Ascending aorta (tissue), 2 donors: ENCODE results near the gene ZNF750. TPM values are rescaled to one million over a fixed set of nuclear protein-coding genes. Genes with fewer than 3 reads are reported as not detected.

Experiments
- DNase-seq, 2 donors: peaks; one replicate each; pipeline ENCODE4 v3.0.0-alpha.2; 2019; ENCODE audit warnings: low spot score in 2 of 2
- H3K27ac ChIP-seq, 2 donors: fragments of 200-600 bp; sonication (generic); one replicate each; pipeline ENCODE4 v1.5.1; 2016 to 2017; ENCODE audit warnings: mild to moderate bottlenecking in 1 of 2
- H3K27me3 ChIP-seq: fragments of 200-600 bp; sonication (generic); one replicate; pipeline ENCODE4 v1.5.1; 2017
- H3K36me3 ChIP-seq, 2 donors: fragments of 200-600 bp; sonication (generic); one replicate each; pipeline ENCODE4 v1.5.1; 2016
- H3K4me1 ChIP-seq, 2 donors: fragments of 200-600 bp; sonication (generic); one replicate each; pipeline ENCODE4 v1.5.1; 2016 to 2017; ENCODE audit warnings: mild to moderate bottlenecking in 1 of 2
- H3K4me3 ChIP-seq, 2 donors: fragments of 200-600 bp; sonication (generic); one replicate each; pipeline ENCODE4 v1.5.1; 2016 to 2017; ENCODE audit warnings: mild to moderate bottlenecking in 1 of 2
- H3K9me3 ChIP-seq, 2 donors: fragments of 200-600 bp; sonication (generic); one replicate each; pipeline ENCODE4 v1.5.1; 2016
- CTCF ChIP-seq, 3 experiments: fragments of 200-600 bp in 2 of 3; fragments of 450-650 bp in 1 of 3; sonication (generic) in 2 of 3; IDR thresholded peaks; one replicate each; pipeline ENCODE4 v1.5.1; 2016 to 2019; ENCODE audit warnings: antibody characterized with exemption in 3 of 3, mild to moderate bottlenecking in 1 of 3, moderate library complexity in 1 of 3
- intact Hi-C: fragments of 100-400 bp; cut with DNase I; formaldehyde crosslinking; loops from one replicate; pipeline ENCODE4 v1.15.1; 2023
- total RNA-seq: library from RNA; depleted of rRNA; stranded (reverse); fragments of >200 nt; gene quantifications from one replicate; pipeline ENCODE4 v1.1.0, GENCODE V29; 2016

Gene ZNF750
- total RNA-seq, 1 donor from 2014 or later = not detected

GRCh38 chr17:82837586-82838320 lies 2.1 kb downstream of the ZNF750 start:
- no peak overlapping the region for H3K4me3 ChIP-seq
- H3K27me3 ChIP-seq = no peaks in the 10 kb centered on the region
- no peaks in the 10 kb centered on the region for H3K9me3 ChIP-seq
- intact Hi-C loops = no loop called here
- DNase-seq = no peak
- no peak overlapping the region for H3K27ac ChIP-seq
- H3K4me1 ChIP-seq = no peaks in the 10 kb centered on the region
- no peak for TF ChIP-seq CTCF (IDR thresholded peaks at IDR 0.05)
- peaks cover 0 to 15% of the 10 kb centered on the region in 2 donors for H3K36me3 ChIP-seq

GRCh38 chr17:82836823-82837357 lies 2.9 kb downstream of the ZNF750 start:
- DNase-seq = no peak
- H3K36me3 ChIP-seq = peaks cover 0 to 21% of the 10 kb centered on the region in 2 donors
- TF ChIP-seq CTCF (IDR thresholded peaks at IDR 0.05) = no peak
- intact Hi-C loops = no loop called here
- no peak overlapping the region for H3K27ac ChIP-seq
- no peaks in the 10 kb centered on the region for H3K9me3 ChIP-seq
- H3K4me3 ChIP-seq = no peak overlapping the region
- no peaks in the 10 kb centered on the region for H3K4me1 ChIP-seq
- no peaks in the 10 kb centered on the region for H3K27me3 ChIP-seq

GRCh38 chr17:82835766-82836512 lies 3.9 kb downstream of the ZNF750 start:
- no peak overlapping the region for H3K4me3 ChIP-seq
- no peaks in the 10 kb centered on the region for H3K9me3 ChIP-seq
- H3K4me1 ChIP-seq = no peaks in the 10 kb centered on the region
- intact Hi-C loops = no loop called here
- peaks cover 0 to 24% of the 10 kb centered on the region in 2 donors for H3K36me3 ChIP-seq
- TF ChIP-seq CTCF (IDR thresholded peaks at IDR 0.05) = no peak
- no peaks in the 10 kb centered on the region for H3K27me3 ChIP-seq
- no peak for DNase-seq
- no peak overlapping the region for H3K27ac ChIP-seq

- Histone ChIP-seq H3K36me3 (peaks cover 0 to 24% of the 10 kb centered on the region in 2 donors), H3K4me3 (no peak overlapping the region), H3K9me3 (no peaks in the 10 kb centered on the region), H3K27ac (no peak overlapping the region), H3K4me1 (no peaks in the 10 kb centered on the region), H3K27me3 (no peaks in the 10 kb centered on the region)
- intact Hi-C loops = no loop called here
- TF ChIP-seq CTCF (IDR thresholded peaks at IDR 0.05) = no peak
- no peak for DNase-seq
Measured at GRCh38 chr17:82835122-82835521, 4.7 kb downstream of the ZNF750 start.

GRCh38 chr17:82832881-82833475 lies 6.8 kb downstream of the ZNF750 start:
- Histone ChIP-seq H3K36me3 (peaks cover 0 to 24% of the 10 kb centered on the region in 2 donors), H3K27ac (no peak overlapping the region), H3K4me3 (no peak overlapping the region), H3K9me3 (no peaks in the 10 kb centered on the region), H3K27me3 (no peaks in the 10 kb centered on the region), H3K4me1 (no peaks in the 10 kb centered on the region)
- DNase-seq = no peak
- no peak for TF ChIP-seq CTCF (IDR thresholded peaks at IDR 0.05)
- intact Hi-C loops = no loop called here
